Lung (tissue), 12 donors: ENCODE measurements around the gene STX7. TPM values are rescaled to one million over a fixed set of nuclear protein-coding genes. Genes with fewer than 3 reads are reported as not detected.

Source experiments
- ATAC-seq: fragments of 200-7000 bp; cut with Tn5 transposase; one replicate; pipeline ENCODE4 v1.9.1; 2020; ENCODE audit warnings: moderate number of reproducible peaks; ENCODE audit not compliant: insufficient read depth, low FRiP score
- DNase-seq, 3 donors: peaks; one replicate each; pipeline ENCODE4 v3.0.0-alpha.2; 2013 to 2017
- H3K27ac ChIP-seq, 2 donors: one replicate each; pipeline ENCODE4 v1.5.1; 2013; ENCODE audit warnings: mild to moderate bottlenecking in 2 of 2, moderate library complexity in 2 of 2, control low read depth in 1 of 2, inconsistent platforms in 1 of 2, low read depth in 1 of 2, low read length in 1 of 2
- H3K27me3 ChIP-seq, 3 donors: one replicate each; pipeline ENCODE4 v1.5.1; 2013; ENCODE audit warnings: low read length in 2 of 3; ENCODE audit not compliant: control insufficient read depth in 3 of 3, insufficient read depth in 3 of 3
- H3K36me3 ChIP-seq, 4 donors: one replicate each; pipeline ENCODE4 v1.5.1; 2013; ENCODE audit warnings: low read length in 4 of 4, mild to moderate bottlenecking in 1 of 4, moderate library complexity in 1 of 4; ENCODE audit not compliant: control insufficient read depth in 4 of 4, insufficient read depth in 4 of 4
- H3K4me1 ChIP-seq, 5 donors: one replicate each; pipeline ENCODE4 v1.5.1; 2013; ENCODE audit warnings: low read length in 5 of 5, mild to moderate bottlenecking in 2 of 5, moderate library complexity in 1 of 5; ENCODE audit not compliant: control insufficient read depth in 5 of 5, insufficient read depth in 5 of 5
- H3K4me3 ChIP-seq: one replicate; pipeline ENCODE4 v1.5.1; 2013; ENCODE audit warnings: mild to moderate bottlenecking, control low read depth, moderate library complexity
- H3K9ac ChIP-seq, 2 donors: one replicate each; pipeline ENCODE4 v1.5.1; 2013; ENCODE audit warnings: low read length in 2 of 2, control low read depth in 1 of 2; ENCODE audit not compliant: insufficient read depth in 1 of 2
- H3K9me3 ChIP-seq, 4 donors: one replicate each; pipeline ENCODE4 v1.5.1; 2013; ENCODE audit warnings: low read length in 3 of 4, mild to moderate bottlenecking in 1 of 4, moderate library complexity in 1 of 4; ENCODE audit not compliant: control insufficient read depth in 4 of 4, insufficient read depth in 3 of 4
- WGBS, 2 donors: extraction: QIAGEN DNeasy Blood & Tissue Kit; methylation state at CpG; one replicate each; pipeline ENCODE4 v1.1.7; 2013; 5-methylcytosine and 5-hydroxymethylcytosine counted together
- polyA plus RNA-seq, 2 donors: library from polyadenylated mRNA; stranded (reverse); fragments of 200-250 nt; gene quantifications; one replicate each; pipeline ENCODE4 v1.2.1, GENCODE V29; 2013
- total RNA-seq, 2 donors: library from RNA; depleted of rRNA in 1 of 2; stranded (reverse); fragments of >200 nt in 1 of 2; gene quantifications; one replicate each; pipeline ENCODE4 v1.2.1, GENCODE V29; 2014 to 2021
- TF ChIP-seq, protein P1 (sequence below): IDR thresholded peaks from 2 replicates; pipeline ENCODE4 v1.5.1; 2012; ENCODE audit warnings: mild to moderate bottlenecking; ENCODE audit errors: control extremely low read depth, extremely low read depth
- donor health status: control.
- donor health status: control.
- donor health status: Bipolar disorder and iron deficiency.
- donor health status: healthy.
- donor health status: DM: yes; HTN: yes; CAD: no.

The STX7 gene
- total and polyA plus RNA-seq, 4 donors = 14.8 to 84.8 (median 50.2) TPM

DNA sequence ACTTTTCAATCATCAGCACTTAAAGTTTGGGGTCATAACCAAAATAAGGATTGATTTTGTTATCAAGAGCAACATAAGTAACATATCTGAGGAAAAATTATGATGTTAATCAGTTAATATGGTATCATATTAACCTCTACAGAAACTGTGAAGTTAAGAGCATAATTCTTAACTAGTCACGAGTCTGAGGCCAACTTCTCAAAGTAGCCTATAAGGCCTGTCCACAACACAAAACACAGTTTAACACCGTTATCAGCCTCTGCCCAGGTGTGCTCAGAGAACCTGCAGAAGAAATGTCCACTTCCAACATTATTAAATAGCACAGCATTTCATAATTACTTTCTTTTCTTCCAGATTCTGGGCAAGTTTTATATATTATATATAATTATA, 1.1 kb downstream of the STX7 start:
- H3K36me3 ChIP-seq = peaks cover 0 to 6% (median under 1%) of the 10 kb centered on the region in 4 donors
- H3K27me3 ChIP-seq = no peaks in the 10 kb centered on the region
- TF ChIP-seq, protein P1, sequence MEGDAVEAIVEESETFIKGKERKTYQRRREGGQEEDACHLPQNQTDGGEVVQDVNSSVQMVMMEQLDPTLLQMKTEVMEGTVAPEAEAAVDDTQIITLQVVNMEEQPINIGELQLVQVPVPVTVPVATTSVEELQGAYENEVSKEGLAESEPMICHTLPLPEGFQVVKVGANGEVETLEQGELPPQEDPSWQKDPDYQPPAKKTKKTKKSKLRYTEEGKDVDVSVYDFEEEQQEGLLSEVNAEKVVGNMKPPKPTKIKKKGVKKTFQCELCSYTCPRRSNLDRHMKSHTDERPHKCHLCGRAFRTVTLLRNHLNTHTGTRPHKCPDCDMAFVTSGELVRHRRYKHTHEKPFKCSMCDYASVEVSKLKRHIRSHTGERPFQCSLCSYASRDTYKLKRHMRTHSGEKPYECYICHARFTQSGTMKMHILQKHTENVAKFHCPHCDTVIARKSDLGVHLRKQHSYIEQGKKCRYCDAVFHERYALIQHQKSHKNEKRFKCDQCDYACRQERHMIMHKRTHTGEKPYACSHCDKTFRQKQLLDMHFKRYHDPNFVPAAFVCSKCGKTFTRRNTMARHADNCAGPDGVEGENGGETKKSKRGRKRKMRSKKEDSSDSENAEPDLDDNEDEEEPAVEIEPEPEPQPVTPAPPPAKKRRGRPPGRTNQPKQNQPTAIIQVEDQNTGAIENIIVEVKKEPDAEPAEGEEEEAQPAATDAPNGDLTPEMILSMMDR = no peak
- H3K9ac ChIP-seq = peak overlapping the region in 1 of 2 donors; percentile 71
- 9 to 17% methylated on average over 2 of the region's 2 CpGs for WGBS, 2 donors
- H3K4me3 ChIP-seq = peak overlapping the region; percentile 28
- H3K27ac ChIP-seq = peak overlapping the region in 1 of 2 donors; percentile 39
- DNase-seq (peak in 1 of 3 donors; percentile 25), ATAC-seq (no peak)
- peaks cover 0 to 28% (median 10%) of the 10 kb centered on the region in 5 donors for H3K4me1 ChIP-seq
- no peaks in the 10 kb centered on the region for H3K9me3 ChIP-seq

DNA sequence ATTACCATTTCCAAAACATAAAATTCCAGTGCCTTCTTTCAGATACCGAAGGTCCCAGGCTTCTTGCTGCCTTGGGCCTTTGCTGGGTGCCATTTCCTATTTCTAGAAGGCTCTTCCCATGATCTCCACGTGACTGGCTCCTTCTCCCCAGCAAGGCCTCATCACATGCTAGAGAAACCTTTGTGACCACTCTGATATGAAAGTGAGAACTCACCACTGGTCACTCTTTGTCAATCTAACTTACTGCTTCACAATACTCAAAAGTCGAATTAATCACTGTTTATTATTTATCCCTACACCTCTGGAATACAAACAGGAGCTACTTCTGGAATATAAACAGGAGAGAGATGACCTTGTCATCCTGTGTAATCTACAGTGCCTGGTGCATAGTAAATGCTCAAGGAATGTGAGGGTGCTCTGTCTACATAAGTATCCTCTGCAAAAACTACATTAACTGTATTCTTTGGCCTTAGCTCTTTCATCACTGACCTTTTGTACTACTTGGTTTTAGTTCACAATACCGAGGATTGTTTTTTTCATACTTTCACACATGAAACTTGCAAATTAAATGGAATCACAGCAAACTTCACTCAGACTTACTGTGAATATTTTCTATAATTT, 1.6 kb downstream of the STX7 start:
- TF ChIP-seq, protein P1 = no peak
- WGBS, 2 donors = 23 to 42% methylated on average over 4 of the region's 4 CpGs
- Histone ChIP-seq H3K4me1 (peaks cover 0 to 28% (median 11%) of the 10 kb centered on the region in 5 donors), H3K36me3 (peaks cover 0 to 6% (median under 1%) of the 10 kb centered on the region in 4 donors), H3K27me3 (no peaks in the 10 kb centered on the region), H3K4me3 (no peak overlapping the region), H3K9me3 (no peaks in the 10 kb centered on the region), H3K27ac (peak overlapping the region; percentile 48 to 62), H3K9ac (peak overlapping the region in 1 of 2 donors; percentile 50)
- DNase-seq = peak in 1 of 3 donors; percentile 40
- ATAC-seq = no peak

DNA sequence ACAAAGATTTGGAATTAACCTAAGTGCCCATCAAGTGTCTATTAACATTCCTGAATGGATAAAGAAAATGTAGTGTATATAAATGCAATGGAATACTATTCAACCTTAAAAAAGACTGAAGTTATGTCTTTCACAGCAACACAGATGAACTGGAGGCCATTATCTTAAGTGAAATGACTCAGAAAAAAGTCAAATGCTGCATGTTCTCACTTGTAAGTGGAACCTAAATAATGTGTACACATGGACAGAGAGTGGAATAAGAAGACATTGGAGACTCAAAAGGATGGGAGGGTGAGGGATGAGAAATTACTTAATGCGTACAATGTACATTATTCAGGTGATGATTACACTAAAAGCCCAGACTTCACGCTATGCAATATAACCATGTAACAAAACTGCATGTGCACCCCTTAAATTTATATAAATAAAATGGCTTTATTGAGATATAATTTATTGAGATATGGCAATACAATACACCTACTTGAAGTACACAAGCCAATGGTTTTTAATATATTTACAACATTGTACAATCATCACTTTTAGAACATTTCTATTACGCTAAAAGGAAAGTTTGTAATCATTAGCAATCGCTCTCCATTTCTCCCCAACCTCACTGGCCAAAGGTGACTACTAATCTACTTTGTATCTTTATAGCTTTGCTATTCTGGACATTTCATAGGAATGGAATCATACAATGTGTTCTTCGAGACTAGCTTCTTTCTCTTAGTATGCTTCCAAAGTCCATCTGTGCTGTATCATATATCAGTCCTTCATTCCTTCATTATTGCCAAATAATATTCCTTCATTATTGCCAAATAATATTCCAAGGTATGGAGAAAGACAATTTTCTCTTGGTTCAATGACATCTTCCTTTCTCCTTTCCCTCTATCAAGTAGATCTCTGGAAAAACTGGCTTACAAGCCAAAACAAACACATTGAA, 5.8 kb downstream of the STX7 start:
- DNase-seq (no peak), ATAC-seq (no peak)
- TF ChIP-seq, protein P1 = no peak
- H3K36me3 ChIP-seq = peaks cover 0 to 6% (median 1%) of the 10 kb centered on the region in 4 donors
- H3K9me3 ChIP-seq = no peaks in the 10 kb centered on the region
- no peaks in the 10 kb centered on the region for H3K27me3 ChIP-seq
- H3K9ac ChIP-seq = no peak overlapping the region
- WGBS, 2 donors = 96 to 99% methylated on average over 5 of the region's 5 CpGs
- H3K27ac ChIP-seq = no peak overlapping the region
- peaks cover 0 to 17% (median 7%) of the 10 kb centered on the region in 5 donors for H3K4me1 ChIP-seq
- no peak overlapping the region for H3K4me3 ChIP-seq
